Upper lobe of right lung (tissue), 1 donor: Measurements from ENCODE around the gene DMAC2L. TPM values are rescaled to one million over a fixed set of nuclear protein-coding genes. Genes with fewer than 3 reads are reported as not detected.

Experiments used
- ATAC-seq: fragments of 200-7000 bp; cut with Tn5 transposase; one replicate; pipeline ENCODE4 v1.9.1; 2020; ENCODE audit warnings: mild to moderate bottlenecking, moderate library complexity
- DNase-seq: peaks from one replicate; pipeline ENCODE4 v3.0.0-alpha.2; 2020
- H3K27ac ChIP-seq: fragments of 200-600 bp; one replicate; pipeline ENCODE4 v1.8.0; 2022
- H3K27me3 ChIP-seq: fragments of 200-600 bp; one replicate; pipeline ENCODE4 v1.8.0; 2022; ENCODE audit warnings: mild to moderate bottlenecking
- H3K36me3 ChIP-seq: fragments of 200-600 bp; one replicate; pipeline ENCODE4 v1.8.0; 2022
- H3K4me1 ChIP-seq: fragments of 200-600 bp; one replicate; pipeline ENCODE4 v1.8.0; 2022
- H3K4me3 ChIP-seq: fragments of 200-600 bp; one replicate; pipeline ENCODE4 v1.8.0; 2022; ENCODE audit warnings: mild to moderate bottlenecking
- H3K9me3 ChIP-seq: fragments of 200-600 bp; one replicate; pipeline ENCODE4 v1.8.0; 2022
- intact Hi-C: fragments of 100-400 bp; cut with DNase I; formaldehyde crosslinking; loops from one replicate; pipeline ENCODE4 v1.11.0; 2022
- total RNA-seq: library from RNA; stranded (reverse); fragmentation: NEBNext Ultra II Directional; extraction: Animal tissue kit (Norgen Biotek cat#: 25700); gene quantifications from one replicate; pipeline ENCODE4 v1.2.1, GENCODE V29; 2021
- TF ChIP-seq, protein P1 (sequence below): fragments of 200-600 bp; IDR thresholded peaks from one replicate; pipeline ENCODE4 v1.8.0; 2022; ENCODE audit warnings: antibody characterized with exemption
- donor health status: DM: no; HTN: yes; CAD: no; lungs with severe emphysema.

DMAC2L gene
- total RNA-seq, 1 donor from 2014 or later, result 16.0 TPM

GRCh38 chr14:50338587-50338986, 26.5 kb downstream of the DMAC2L start:
- H3K27ac ChIP-seq, result no peak overlapping the region
- intact Hi-C loops, result loop anchor here (10.0 kb wide), 1 partner anchor 56 kb away; the partner anchor contains the start of gene CDKL1
- ATAC-seq (no peak), DNase-seq (no peak)
- H3K9me3 ChIP-seq, result no peaks in the 10 kb centered on the region
- H3K4me1 ChIP-seq, result peaks cover 23% of the 10 kb centered on the region
- no peaks in the 10 kb centered on the region for H3K27me3 ChIP-seq
- no peak overlapping the region for H3K4me3 ChIP-seq
- peaks cover 9% of the 10 kb centered on the region for H3K36me3 ChIP-seq
- TF ChIP-seq, protein P1, sequence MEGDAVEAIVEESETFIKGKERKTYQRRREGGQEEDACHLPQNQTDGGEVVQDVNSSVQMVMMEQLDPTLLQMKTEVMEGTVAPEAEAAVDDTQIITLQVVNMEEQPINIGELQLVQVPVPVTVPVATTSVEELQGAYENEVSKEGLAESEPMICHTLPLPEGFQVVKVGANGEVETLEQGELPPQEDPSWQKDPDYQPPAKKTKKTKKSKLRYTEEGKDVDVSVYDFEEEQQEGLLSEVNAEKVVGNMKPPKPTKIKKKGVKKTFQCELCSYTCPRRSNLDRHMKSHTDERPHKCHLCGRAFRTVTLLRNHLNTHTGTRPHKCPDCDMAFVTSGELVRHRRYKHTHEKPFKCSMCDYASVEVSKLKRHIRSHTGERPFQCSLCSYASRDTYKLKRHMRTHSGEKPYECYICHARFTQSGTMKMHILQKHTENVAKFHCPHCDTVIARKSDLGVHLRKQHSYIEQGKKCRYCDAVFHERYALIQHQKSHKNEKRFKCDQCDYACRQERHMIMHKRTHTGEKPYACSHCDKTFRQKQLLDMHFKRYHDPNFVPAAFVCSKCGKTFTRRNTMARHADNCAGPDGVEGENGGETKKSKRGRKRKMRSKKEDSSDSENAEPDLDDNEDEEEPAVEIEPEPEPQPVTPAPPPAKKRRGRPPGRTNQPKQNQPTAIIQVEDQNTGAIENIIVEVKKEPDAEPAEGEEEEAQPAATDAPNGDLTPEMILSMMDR, result no peak

DNA sequence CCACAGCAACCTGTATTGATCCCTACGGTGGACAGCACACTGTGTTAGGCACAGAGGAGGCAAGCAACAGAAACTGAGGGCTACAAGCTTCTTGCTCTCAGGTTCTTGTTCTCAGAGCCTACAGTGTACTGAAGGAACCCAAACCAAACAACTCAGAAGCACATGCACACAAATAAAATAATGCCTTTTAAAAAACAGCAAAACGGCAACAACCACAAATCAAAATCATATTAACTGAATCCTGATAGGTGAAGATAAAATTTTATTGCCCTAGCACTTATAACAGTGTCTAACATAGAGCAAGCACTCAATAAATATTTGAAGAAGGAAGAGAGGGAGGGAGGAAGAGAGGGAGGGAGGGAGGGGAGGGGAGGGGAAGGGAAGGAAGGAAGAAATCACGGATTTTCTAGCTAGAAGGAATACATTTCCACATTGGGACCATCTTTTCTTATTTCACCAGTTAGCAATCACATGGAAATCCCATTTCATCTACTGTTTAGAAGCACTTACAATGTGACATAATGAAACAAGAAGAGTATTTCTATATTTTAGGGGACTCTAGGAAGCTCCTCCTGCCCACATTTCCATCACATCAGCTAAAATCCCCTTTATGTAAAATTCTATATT, 27.2 kb downstream of the DMAC2L start:
- H3K27ac ChIP-seq, result no peak overlapping the region
- peaks cover 8% of the 10 kb centered on the region for H3K36me3 ChIP-seq
- TF ChIP-seq, protein P1, result no peak
- DNase-seq (no peak), ATAC-seq (no peak)
- H3K9me3 ChIP-seq, result no peaks in the 10 kb centered on the region
- no peak overlapping the region for H3K4me3 ChIP-seq
- intact Hi-C loops, result loop anchor here (10.0 kb wide), 1 partner anchor 56 kb away; the partner anchor contains the start of gene CDKL1
- no peaks in the 10 kb centered on the region for H3K27me3 ChIP-seq
- H3K4me1 ChIP-seq, result peaks cover 28% of the 10 kb centered on the region

- no peaks in the 10 kb centered on the region for H3K27me3 ChIP-seq
- intact Hi-C loops, result no loop called here
- ATAC-seq (no peak), DNase-seq (no peak)
- no peaks in the 10 kb centered on the region for H3K9me3 ChIP-seq
- peaks cover 24% of the 10 kb centered on the region for H3K4me1 ChIP-seq
- no peak overlapping the region for H3K4me3 ChIP-seq
- TF ChIP-seq, protein P1, result no peak
- peaks cover 8% of the 10 kb centered on the region for H3K36me3 ChIP-seq
- H3K27ac ChIP-seq, result no peak overlapping the region
Measured at GRCh38 chr14:50340045-50340444, 27.9 kb downstream of the DMAC2L start.

DNA sequence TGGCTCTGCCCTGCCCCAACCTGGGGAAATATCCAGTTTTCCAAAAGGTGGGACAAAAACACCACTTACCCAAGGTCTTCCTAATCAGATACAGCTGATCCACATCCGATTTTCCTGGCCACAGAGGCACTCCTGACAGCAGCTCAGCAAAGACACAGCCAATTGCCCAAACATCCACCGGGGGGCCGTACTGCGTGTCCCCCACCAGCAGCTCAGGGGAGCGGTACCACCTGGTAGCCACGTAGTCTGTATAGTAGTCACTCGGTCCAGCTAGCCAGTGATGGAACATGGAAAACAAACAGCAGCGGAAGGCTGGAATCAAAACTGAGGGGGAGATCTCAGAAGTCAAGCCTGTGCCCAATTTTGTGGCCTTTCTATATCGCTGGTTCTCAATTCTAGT, 28.8 kb downstream of the DMAC2L start:
- ATAC-seq (no peak), DNase-seq (no peak)
- Histone ChIP-seq H3K27me3 (no peaks in the 10 kb centered on the region), H3K4me1 (peaks cover 17% of the 10 kb centered on the region), H3K4me3 (no peak overlapping the region), H3K9me3 (no peaks in the 10 kb centered on the region), H3K27ac (no peak overlapping the region), H3K36me3 (peaks cover 8% of the 10 kb centered on the region)
- intact Hi-C loops, result no loop called here
- TF ChIP-seq, protein P1, result no peak

DNA sequence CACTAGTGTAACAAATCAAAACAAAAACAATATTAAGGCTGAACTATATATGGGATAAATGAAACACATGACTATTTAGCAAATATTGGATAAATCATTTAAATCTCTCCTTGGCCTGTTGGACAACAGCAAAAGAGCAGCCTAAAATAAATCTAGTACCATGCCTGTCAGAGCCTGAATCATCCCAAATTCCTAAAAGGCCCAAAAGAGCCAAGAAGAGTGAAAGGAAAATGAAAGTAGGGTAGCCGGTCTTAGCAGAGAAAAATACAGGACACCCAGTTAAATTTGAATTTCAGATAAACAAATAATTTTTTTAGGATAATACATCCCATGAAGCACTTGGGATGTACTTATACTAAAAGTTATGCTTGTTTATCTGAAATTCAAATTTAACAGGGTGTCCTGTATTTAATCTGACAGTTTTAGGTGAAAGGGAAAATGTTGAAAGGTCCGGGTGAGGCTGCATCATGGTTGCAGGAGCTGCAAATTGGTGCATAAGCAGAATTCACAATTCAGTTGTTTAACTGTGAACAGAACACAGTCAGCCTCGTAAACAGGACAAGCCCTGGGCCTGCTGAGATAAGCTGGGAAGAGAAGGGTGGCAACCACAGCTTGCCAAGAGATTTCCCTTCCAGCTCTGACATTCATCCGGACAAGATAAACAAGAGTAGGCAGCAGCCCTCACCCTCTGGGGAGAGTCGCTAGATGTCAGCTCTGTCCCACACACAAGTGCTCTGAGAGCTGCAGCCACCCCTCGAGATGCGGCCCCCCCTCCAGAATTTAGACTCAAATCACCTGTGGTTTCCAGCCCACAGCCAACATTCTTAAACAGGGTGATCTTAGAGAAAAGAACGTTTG, 30.3 kb downstream of the DMAC2L start:
- H3K4me3 ChIP-seq, result peak overlapping the region; percentile 35

More for the DNA sequence above, 30.3 kb downstream of the DMAC2L start:
- intact Hi-C loops, result no loop called here
- peaks cover 10% of the 10 kb centered on the region for H3K4me1 ChIP-seq
- no peaks in the 10 kb centered on the region for H3K9me3 ChIP-seq
- peak; percentile 84 for ATAC-seq
- TF ChIP-seq, protein P1, result peak; percentile 40
- peak overlapping the region; percentile 55 for H3K27ac ChIP-seq
- peaks cover 8% of the 10 kb centered on the region for H3K36me3 ChIP-seq
- no peaks in the 10 kb centered on the region for H3K27me3 ChIP-seq
- no peak for DNase-seq
